HCT116 (cell line): ENCODE data around the gene PLCXD1. TPM values are rescaled to one million over a fixed set of nuclear protein-coding genes. Genes with fewer than 3 reads are reported as not detected.

Experiments used
- ATAC-seq: fragments of 200-7000 bp; cut with Tn5 transposase; 2 replicates; pipeline ENCODE4 v1.9.1; 2020; ENCODE audit warnings: mild to moderate bottlenecking, moderate library complexity
- BruUV-seq: library from RNA; stranded (reverse); fragments of 400-500 nt; replicated peaks from 2 replicates; lab custom pipeline; 2021; lab: Mats Ljungman, UMichigan
- CTCF ChIA-PET: fragments of 300-600 bp; sonication (Branson Sonifier 250); formaldehyde crosslinking; loops from one replicate; lab custom pipeline; 2021; ENCODE audit warnings: antibody characterized with exemption; lab: Charles Lee
- POLR2A ChIA-PET: fragments of 300-600, 350-600 bp; sonication (Branson Sonifier 250); formaldehyde crosslinking; loops from one replicate; lab custom pipeline; 2021; ENCODE audit warnings: antibody characterized with exemption; lab: Charles Lee
- RAD21 ChIA-PET, 2 experiments: fragments of 300-600 bp; sonication (Branson Sonifier 250); formaldehyde crosslinking; loops; one replicate each; lab custom pipeline; 2023; ENCODE audit warnings: low total read pairs in 2 of 2; ENCODE audit not compliant: uncharacterized antibody in 2 of 2, unreplicated experiment in 2 of 2, low non-redundant PET in 1 of 2; lab: Charles Lee
- DNase-seq: peaks from one replicate; pipeline ENCODE4 v3.0.0-alpha.2; 2010; ENCODE audit warnings: low read depth, low spot score
- H2AFZ ChIP-seq: fragments of 200-600 bp; shearing (Covaris generic), sonication (generic); 2 replicates; pipeline ENCODE4 v1.6.1; 2017; ENCODE audit warnings: low read depth, mixed run types, mixed read lengths, antibody characterized with exemption, low read length; ENCODE audit not compliant: poor library complexity, severe bottlenecking
- H3K27ac ChIP-seq: 2 replicates; pipeline ENCODE4 v1.5.1; 2012; ENCODE audit warnings: low read depth, low read length
- H3K27me3 ChIP-seq: fragments of 200-600 bp; sonication (generic); 2 replicates; pipeline ENCODE4 v1.6.1; 2016; ENCODE audit warnings: mixed run types, low read length, mixed read lengths; ENCODE audit not compliant: insufficient read depth
- H3K36me3 ChIP-seq, 2 experiments: fragments of 200-500 bp in 1 of 2; fragments of 200-600 bp in 1 of 2; sonication (Bioruptor generic) in 1 of 2; sonication (generic) in 1 of 2; 2 replicates each; pipeline versions ENCODE4 v1.5.1 to v1.6.1; 2014 to 2016; ENCODE audit warnings: low read length in 2 of 2, inconsistent platforms in 1 of 2, mixed read lengths in 1 of 2, mixed run types in 1 of 2; ENCODE audit not compliant: insufficient read depth in 2 of 2, control insufficient read depth in 1 of 2
- H3K4me1 ChIP-seq, 2 experiments: fragments of 200-600 bp in 1 of 2; sonication (generic) in 1 of 2; 2 replicates each; pipeline versions ENCODE4 v1.5.1 to v1.6.1; 2012 to 2017; ENCODE audit warnings: low read length in 2 of 2, inconsistent platforms in 1 of 2, mild to moderate bottlenecking in 1 of 2, mixed read lengths in 1 of 2, mixed run types in 1 of 2, moderate library complexity in 1 of 2; ENCODE audit not compliant: insufficient read depth in 2 of 2, control insufficient read depth in 1 of 2
- H3K4me2 ChIP-seq: fragments of 200-600 bp; sonication (generic); 2 replicates; pipeline ENCODE4 v1.6.1; 2017; ENCODE audit warnings: mixed run types, low read length, mixed read lengths
- H3K4me3 ChIP-seq, 2 experiments: fragments of 200-600 bp in 1 of 2; sonication (generic) in 1 of 2; replicated peaks in 1 of 2; 2 replicates each; pipeline ENCODE4 v1.5.1; 2011 to 2016; ENCODE audit warnings: low read length in 2 of 2, control low read depth in 1 of 2, low read depth in 1 of 2, mild to moderate bottlenecking in 1 of 2, mixed read lengths in 1 of 2, mixed run types in 1 of 2
- H3K79me2 ChIP-seq: fragments of 200-600 bp; sonication (generic); 2 replicates; pipeline ENCODE4 v1.6.1; 2017; ENCODE audit warnings: mild to moderate bottlenecking, mixed run types, low read length, moderate library complexity, mixed read lengths; ENCODE audit not compliant: insufficient read depth
- H3K9ac ChIP-seq: fragments of 200-600 bp; sonication (generic); 2 replicates; pipeline ENCODE4 v1.6.1; 2016; ENCODE audit warnings: low read length, mixed read lengths
- H3K9me2 ChIP-seq: fragments of 200-600 bp; sonication (generic), shearing (Covaris generic); 2 replicates; pipeline ENCODE4 v1.6.1; 2017; ENCODE audit warnings: mixed run types, mild to moderate bottlenecking, moderate library complexity; ENCODE audit not compliant: insufficient read depth
- H3K9me3 ChIP-seq, 2 experiments: fragments of 200-500 bp in 1 of 2; fragments of 200-600 bp in 1 of 2; sonication (Bioruptor generic) in 1 of 2; sonication (generic) in 1 of 2; 2 replicates each; pipeline ENCODE4 v1.6.1; 2014 to 2017; ENCODE audit warnings: low read length in 2 of 2, mixed read lengths in 2 of 2, inconsistent platforms in 1 of 2, low read depth in 1 of 2, mild to moderate bottlenecking in 1 of 2, mixed run types in 1 of 2, moderate library complexity in 1 of 2; ENCODE audit not compliant: control insufficient read depth in 1 of 2, insufficient read depth in 1 of 2
- H4K20me1 ChIP-seq: fragments of 200-600 bp; sonication (generic), shearing (Covaris generic); 2 replicates; pipeline ENCODE4 v1.6.1; 2017; ENCODE audit warnings: mixed run types, mild to moderate bottlenecking, moderate library complexity; ENCODE audit not compliant: insufficient read depth
- ATF3 ChIP-seq: IDR thresholded peaks from 2 replicates; pipeline ENCODE4 v1.6.1; 2012
- CEBPB ChIP-seq: IDR thresholded peaks from 2 replicates; pipeline ENCODE4 v1.6.1; 2012; ENCODE audit warnings: low read depth
- CTCF ChIP-seq, 3 experiments: fragments of 200-600 bp in 1 of 3; sonication (generic) in 1 of 3; IDR thresholded peaks in 2 of 3; conservative IDR thresholded peaks in 1 of 3; 2 replicates each; pipeline ENCODE4 v1.5.1; 2012 to 2017; ENCODE audit warnings: low read depth in 2 of 3, low read length in 2 of 3, antibody characterized with exemption in 1 of 3, borderline replicate concordance in 1 of 3, control low read depth in 1 of 3, mild to moderate bottlenecking in 1 of 3, mixed read lengths in 1 of 3, mixed run types in 1 of 3, moderate library complexity in 1 of 3; ENCODE audit not compliant: insufficient read depth in 1 of 3
- EGR1 ChIP-seq: IDR thresholded peaks from 2 replicates; pipeline ENCODE4 v1.6.1; 2012; ENCODE audit warnings: low read depth
- ELF1 ChIP-seq: IDR thresholded peaks from 2 replicates; pipeline ENCODE4 v1.6.1; 2012; ENCODE audit warnings: low read depth, borderline replicate concordance
- EZH2 ChIP-seq: fragments of 200-600 bp; sonication (generic); IDR thresholded peaks from 2 replicates; pipeline ENCODE4 v1.6.1; 2017; ENCODE audit warnings: antibody characterized with exemption, mixed run types
- EZH2phosphoT487 ChIP-seq: fragments of 200-600 bp; IDR thresholded peaks from 2 replicates; pipeline ENCODE4 v1.6.1; 2018; ENCODE audit warnings: antibody characterized with exemption, borderline replicate concordance
- FOSL1 ChIP-seq: IDR thresholded peaks from 2 replicates; pipeline ENCODE4 v1.6.1; 2012; ENCODE audit warnings: low read depth
- JUND ChIP-seq: IDR thresholded peaks from 2 replicates; pipeline ENCODE4 v1.6.1; 2012
- POLR2A ChIP-seq: IDR thresholded peaks from 2 replicates; pipeline ENCODE4 v1.7.0; 2011; ENCODE audit warnings: borderline replicate concordance; ENCODE audit not compliant: insufficient read depth, insufficient read length; ENCODE audit errors: extremely low read depth
- RAD21 ChIP-seq: IDR thresholded peaks from 2 replicates; pipeline ENCODE4 v1.6.1; 2012; ENCODE audit warnings: low read depth, mild to moderate bottlenecking
- REST ChIP-seq: IDR thresholded peaks from 2 replicates; pipeline ENCODE4 v1.6.1; 2012; ENCODE audit warnings: low read depth
- SIN3A ChIP-seq: IDR thresholded peaks from 2 replicates; pipeline ENCODE4 v1.6.1; 2012; ENCODE audit warnings: low read depth
- SP1 ChIP-seq: IDR thresholded peaks from 2 replicates; pipeline ENCODE4 v1.6.1; 2012; ENCODE audit warnings: low read depth
- TCF7L2 ChIP-seq: IDR thresholded peaks from 2 replicates; pipeline ENCODE4 v1.7.0; 2011; ENCODE audit warnings: borderline replicate concordance, inconsistent platforms; ENCODE audit not compliant: insufficient read depth, insufficient read length; ENCODE audit errors: extremely low read depth
- YY1 ChIP-seq: IDR thresholded peaks from 2 replicates; pipeline ENCODE4 v1.6.1; 2011; ENCODE audit warnings: low read length, low read depth, moderate library complexity, mild to moderate bottlenecking; ENCODE audit not compliant: insufficient replicate concordance; ENCODE audit errors: extremely low read depth
- ZBTB33 ChIP-seq: IDR thresholded peaks from 2 replicates; pipeline ENCODE4 v1.6.1; 2011; ENCODE audit warnings: mild to moderate bottlenecking, low read length, moderate library complexity; ENCODE audit not compliant: insufficient replicate concordance; ENCODE audit errors: extremely low read depth
- ZFX ChIP-seq: fragments of 450-650 bp; IDR thresholded peaks from 2 replicates; pipeline ENCODE4 v1.6.1; 2017
- ZNF274 ChIP-seq: fragments of 200-500 bp; sonication (Bioruptor generic); IDR thresholded peaks from 2 replicates; pipeline ENCODE4 v1.6.1; 2014; ENCODE audit warnings: mild to moderate bottlenecking, low read depth, low read length, inconsistent platforms
- intact Hi-C: fragments of 100-400 bp; cut with micrococcal nuclease; formaldehyde crosslinking; loops from 2 replicates; pipeline ENCODE4 v1.10.0; 2022
- total RNA-seq: library from RNA; stranded (reverse); gene quantifications from one replicate; pipeline ENCODE4 v1.2.1, GENCODE V29; 2021; ENCODE audit not compliant: unreplicated experiment

The PLCXD1 gene
- total RNA-seq, 1 experiment from 2014 or later = 26.3 TPM

- DNase-seq (no peak), ATAC-seq (no peak)
- CTCF ChIA-PET = no interaction called here
- Histone ChIP-seq H3K9ac (no peak overlapping the region), H3K27me3 (no peaks in the 10 kb centered on the region), H3K79me2 (no peaks in the 10 kb centered on the region), H4K20me1 (no peaks in the 10 kb centered on the region), H3K27ac (no peak overlapping the region), H3K4me2 (no peak overlapping the region), H3K36me3 (no peaks in the 10 kb centered on the region), H3K9me3 (no peaks in the 10 kb centered on the region), H2AFZ (no peak overlapping the region), H3K9me2 (no peaks in the 10 kb centered on the region), H3K4me3 (no peak overlapping the region)
- POLR2A ChIA-PET = no interaction called here
- intact Hi-C loops = no loop called here
- RAD21 ChIA-PET = no interaction called here
- BruUV-seq = no TSS peak
- TF ChIP-seq ZNF274 (no peak), JUND (no peak), YY1 (no peak), POLR2A (no peak), CTCF (IDR thresholded peaks at IDR 0.05 in 2 of 3, conservative IDR thresholded peaks at IDR 0.05 in 1 of 3; ENCODE audit: borderline replicate concordance in 1 of 3, insufficient read depth in 1 of 3, low read depth in 2 of 3, low read length in 2 of 3) (no peak), ELF1 (no peak), ZFX (no peak), SIN3A (no peak), REST (no peak), EGR1 (no peak), EZH2 (no peak), TCF7L2 (no peak), ATF3 (no peak), SP1 (no peak), CEBPB (no peak), ZBTB33 (no peak), RAD21 (no peak), EZH2phosphoT487 (no peak), FOSL1 (no peak)
- TF ChIP-seq, all 23 proteins: peak for 0
- no peaks in the 10 kb centered on the region for H3K4me1 ChIP-seq
Observed at GRCh38 chrX:250965-251364, 30.2 kb upstream of the PLCXD1 start.
